PC-9 (cell line): ENCODE data around the gene NAPB. TPM values are rescaled to one million over a fixed set of nuclear protein-coding genes. Genes with fewer than 3 reads are reported as not detected.

Experiments
- BruUV-seq: library from RNA; stranded (reverse); fragments of 400-500 nt; replicated peaks from 2 replicates; lab custom pipeline; 2021; lab: Mats Ljungman, UMichigan
- CTCF ChIA-PET: fragments of 300-600 bp; sonication (Branson Sonifier 250); formaldehyde crosslinking; loops from one replicate; lab custom pipeline; 2022; ENCODE audit warnings: antibody characterized with exemption; lab: Charles Lee
- POLR2A ChIA-PET: fragments of 300-600 bp; sonication (Branson Sonifier 250); formaldehyde crosslinking; loops from one replicate; lab custom pipeline; 2022; ENCODE audit warnings: antibody characterized with exemption; ENCODE audit not compliant: unreplicated experiment; lab: Charles Lee
- DNase-seq, 2 experiments: peaks; one replicate each; pipeline versions ENCODE4 v3.0.0 to v3.0.0-alpha.2; 2015 to 2022; ENCODE audit warnings: mixed read lengths in 1 of 2
- H2AFZ ChIP-seq: fragments of 200-600 bp; sonication (generic); 2 replicates; pipeline ENCODE4 v1.8.1; 2017; ENCODE audit warnings: antibody characterized with exemption
- H3F3A ChIP-seq: fragments of 200-600 bp; sonication (generic); 2 replicates; pipeline ENCODE4 v1.8.1; 2017; ENCODE audit warnings: antibody characterized with exemption, mild to moderate bottlenecking, low read depth; ENCODE audit not compliant: insufficient read depth
- H3K27ac ChIP-seq: fragments of 200-600 bp; sonication (generic); 2 replicates; pipeline ENCODE4 v1.6.1; 2016; ENCODE audit warnings: mixed run types
- H3K27me3 ChIP-seq: fragments of 200-600 bp; sonication (generic); 2 replicates; pipeline ENCODE4 v1.6.1; 2016; ENCODE audit warnings: low read depth, mixed run types; ENCODE audit not compliant: insufficient read depth
- H3K36me3 ChIP-seq: fragments of 200-600 bp; sonication (generic); 2 replicates; pipeline ENCODE4 v1.6.1; 2016; ENCODE audit warnings: low read depth, mixed run types
- H3K4me1 ChIP-seq: fragments of 200-600 bp; sonication (generic); replicated peaks from 2 replicates; pipeline ENCODE4 v1.6.1; 2016; ENCODE audit warnings: mixed run types; ENCODE audit not compliant: insufficient read depth
- H3K4me2 ChIP-seq: fragments of 200-600 bp; sonication (generic); 2 replicates; pipeline ENCODE4 v1.6.1; 2017; ENCODE audit warnings: mixed run types
- H3K4me3 ChIP-seq: fragments of 200-600 bp; sonication (generic); 2 replicates; pipeline ENCODE4 v1.6.1; 2016; ENCODE audit warnings: mixed run types
- H3K79me2 ChIP-seq: fragments of 200-600 bp; sonication (generic); 2 replicates; pipeline ENCODE4 v1.6.1; 2017; ENCODE audit warnings: low read depth, mixed run types
- H3K9me2 ChIP-seq: fragments of 200-600 bp; sonication (generic); 2 replicates; pipeline ENCODE4 v1.8.1; 2017; ENCODE audit warnings: mild to moderate bottlenecking; ENCODE audit not compliant: insufficient read depth
- H3K9me3 ChIP-seq: fragments of 200-600 bp; sonication (generic); 2 replicates; pipeline ENCODE4 v1.8.1; 2016; ENCODE audit warnings: low read depth; ENCODE audit not compliant: insufficient read depth
- H4K20me1 ChIP-seq: fragments of 200-600 bp; sonication (generic); 2 replicates; pipeline ENCODE4 v1.8.1; 2017; ENCODE audit not compliant: insufficient read depth
- EZH2 ChIP-seq: fragments of 200-600 bp; sonication (generic); IDR thresholded peaks from 2 replicates; pipeline ENCODE4 v1.8.0; 2017; ENCODE audit warnings: antibody characterized with exemption, low read depth
- intact Hi-C: fragments of 100-400 bp; cut with micrococcal nuclease; formaldehyde crosslinking; loops from one replicate; pipeline ENCODE4 v1.10.0; 2022; ENCODE audit not compliant: unreplicated experiment
- total RNA-seq: library from RNA; stranded (reverse); gene quantifications from 2 replicates; pipeline ENCODE4 v1.2.3, GENCODE V29; 2021
- TF ChIP-seq, protein P1 (sequence below): fragments of 200-600 bp; sonication (generic); conservative IDR thresholded peaks from 2 replicates; pipeline ENCODE4 v1.6.1; 2017; ENCODE audit warnings: mixed run types, antibody characterized with exemption, mild to moderate bottlenecking, moderate library complexity

NAPB gene
- total RNA-seq, 1 experiment from 2014 or later: 16.5 TPM

DNA sequence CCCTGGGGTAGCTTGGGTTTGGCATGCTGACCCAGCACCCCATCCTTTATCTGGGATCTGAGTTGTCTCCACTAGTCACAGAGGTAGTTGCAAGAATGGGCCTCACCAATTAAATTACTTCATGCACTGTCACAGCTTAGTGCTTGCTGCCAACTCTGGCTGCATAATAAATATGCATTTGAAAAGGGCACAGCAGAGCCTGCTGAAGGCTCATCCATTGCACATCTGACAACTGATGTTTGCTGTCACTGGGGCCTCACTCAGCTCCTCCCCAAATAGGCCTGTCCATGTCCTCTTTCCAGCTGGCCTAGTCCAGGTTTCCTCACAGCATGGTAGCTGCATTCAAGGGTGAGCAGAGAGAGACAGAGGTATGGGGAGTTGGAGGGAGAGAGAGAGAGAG, 84.0 kb downstream of the NAPB start:
- no peak overlapping the region for H3K27ac ChIP-seq
- H4K20me1 ChIP-seq: no peaks in the 10 kb centered on the region
- no peaks in the 10 kb centered on the region for H3F3A ChIP-seq
- no peaks in the 10 kb centered on the region for H3K9me3 ChIP-seq
- TF ChIP-seq, protein P1, sequence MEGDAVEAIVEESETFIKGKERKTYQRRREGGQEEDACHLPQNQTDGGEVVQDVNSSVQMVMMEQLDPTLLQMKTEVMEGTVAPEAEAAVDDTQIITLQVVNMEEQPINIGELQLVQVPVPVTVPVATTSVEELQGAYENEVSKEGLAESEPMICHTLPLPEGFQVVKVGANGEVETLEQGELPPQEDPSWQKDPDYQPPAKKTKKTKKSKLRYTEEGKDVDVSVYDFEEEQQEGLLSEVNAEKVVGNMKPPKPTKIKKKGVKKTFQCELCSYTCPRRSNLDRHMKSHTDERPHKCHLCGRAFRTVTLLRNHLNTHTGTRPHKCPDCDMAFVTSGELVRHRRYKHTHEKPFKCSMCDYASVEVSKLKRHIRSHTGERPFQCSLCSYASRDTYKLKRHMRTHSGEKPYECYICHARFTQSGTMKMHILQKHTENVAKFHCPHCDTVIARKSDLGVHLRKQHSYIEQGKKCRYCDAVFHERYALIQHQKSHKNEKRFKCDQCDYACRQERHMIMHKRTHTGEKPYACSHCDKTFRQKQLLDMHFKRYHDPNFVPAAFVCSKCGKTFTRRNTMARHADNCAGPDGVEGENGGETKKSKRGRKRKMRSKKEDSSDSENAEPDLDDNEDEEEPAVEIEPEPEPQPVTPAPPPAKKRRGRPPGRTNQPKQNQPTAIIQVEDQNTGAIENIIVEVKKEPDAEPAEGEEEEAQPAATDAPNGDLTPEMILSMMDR: no peak
- TF ChIP-seq EZH2: no peak
- ChIA-PET POLR2A (no interaction called here), CTCF (interaction anchor here (0.6 kb wide), 1 partner anchor 9 kb away, joined by 3 read pairs; no protein-coding TSS in a partner anchor)
- no peak overlapping the region for H2AFZ ChIP-seq
- no peaks in the 10 kb centered on the region for H3K36me3 ChIP-seq
- no TSS peak for BruUV-seq
- H3K27me3 ChIP-seq: no peaks in the 10 kb centered on the region
- no peaks in the 10 kb centered on the region for H3K4me1 ChIP-seq
- no peaks in the 10 kb centered on the region for H3K9me2 ChIP-seq
- H3K4me3 ChIP-seq: no peak overlapping the region
- no peak overlapping the region for H3K4me2 ChIP-seq
- no peaks in the 10 kb centered on the region for H3K79me2 ChIP-seq
- intact Hi-C loops: no loop called here
- peak in 1 of 2 experiments; percentile 9 for DNase-seq

DNA sequence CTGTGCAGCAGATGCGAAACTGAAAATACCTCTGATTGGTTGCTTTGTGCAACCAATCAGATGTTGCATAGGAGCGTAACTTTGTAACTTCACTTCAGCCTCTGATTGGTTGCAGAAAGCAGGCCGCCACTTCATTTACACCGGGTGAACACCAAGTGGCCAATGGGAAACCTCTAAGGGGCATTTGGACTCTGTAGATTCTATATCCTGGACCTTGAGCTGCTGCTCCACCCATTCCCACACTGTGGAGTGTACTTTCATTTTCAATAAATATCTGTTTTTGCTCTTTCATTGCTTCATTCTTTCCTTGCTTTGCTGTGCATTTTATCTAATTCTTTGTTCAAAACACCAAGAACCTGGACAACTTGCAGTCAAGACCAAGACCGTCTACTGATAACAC, 84.8 kb downstream of the NAPB start:
- H3K9me2 ChIP-seq: no peaks in the 10 kb centered on the region
- no peaks in the 10 kb centered on the region; the same call in 1 of the 2 replicates for H3K4me1 ChIP-seq
- H4K20me1 ChIP-seq: no peaks in the 10 kb centered on the region
- H3K27me3 ChIP-seq: no peaks in the 10 kb centered on the region
- BruUV-seq: no TSS peak
- H3K9me3 ChIP-seq: no peaks in the 10 kb centered on the region
- no peak overlapping the region for H3K4me3 ChIP-seq
- POLR2A ChIA-PET: no interaction called here
- intact Hi-C loops: no loop called here
- CTCF ChIA-PET: no interaction called here
- DNase-seq: peak in 1 of 2 experiments; percentile 4
- H2AFZ ChIP-seq: no peak overlapping the region
- H3K36me3 ChIP-seq: no peaks in the 10 kb centered on the region
- no peak for TF ChIP-seq EZH2
- TF ChIP-seq, protein P1: no peak
- no peak overlapping the region for H3K4me2 ChIP-seq
- H3K79me2 ChIP-seq: no peaks in the 10 kb centered on the region
- no peaks in the 10 kb centered on the region for H3F3A ChIP-seq
- H3K27ac ChIP-seq: no peak overlapping the region

DNA sequence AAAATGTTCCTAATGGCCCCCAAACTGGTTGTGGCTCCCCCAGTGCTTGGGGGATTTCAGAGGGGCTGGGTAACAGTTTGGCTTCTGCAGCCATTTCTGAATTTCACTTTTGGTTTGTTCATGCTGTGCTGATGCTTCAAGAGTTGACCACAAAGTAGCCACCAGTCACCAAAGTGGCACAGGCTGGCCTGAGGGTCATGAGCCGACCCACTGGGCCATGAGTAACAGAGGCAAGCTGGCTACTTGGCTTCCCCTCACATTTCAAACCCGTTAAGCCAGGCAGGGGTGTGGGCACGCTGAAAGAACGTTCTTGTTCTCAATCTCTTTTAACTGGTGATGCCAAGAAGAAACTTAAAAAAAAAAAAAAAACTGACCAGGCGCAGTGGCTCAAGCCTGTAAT, 85.8 kb downstream of the NAPB start:
- no peak overlapping the region for H3K4me2 ChIP-seq
- no peaks in the 10 kb centered on the region for H3K27me3 ChIP-seq
- no peak overlapping the region for H2AFZ ChIP-seq
- intact Hi-C loops: no loop called here
- no peaks in the 10 kb centered on the region for H3K79me2 ChIP-seq
- H3K9me3 ChIP-seq: no peaks in the 10 kb centered on the region
- H4K20me1 ChIP-seq: no peaks in the 10 kb centered on the region
- TF ChIP-seq EZH2: no peak
- TF ChIP-seq, protein P1: no peak
- H3K27ac ChIP-seq: no peak overlapping the region
- no peaks in the 10 kb centered on the region for H3F3A ChIP-seq
- DNase-seq: no peak
- no peaks in the 10 kb centered on the region for H3K36me3 ChIP-seq
- H3K4me3 ChIP-seq: no peak overlapping the region
- ChIA-PET CTCF (no interaction called here), POLR2A (no interaction called here)
- H3K9me2 ChIP-seq: no peaks in the 10 kb centered on the region
- no TSS peak for BruUV-seq
- no peaks in the 10 kb centered on the region; the same call in 1 of the 2 replicates for H3K4me1 ChIP-seq
